HG03439 (cell line): Measurements from ENCODE around the gene RAB11FIP4.
"Not testable (repeated sequence)": the region's sequence is repeated elsewhere in the genome, so short reads cannot be mapped to it uniquely, and the experiment has no call there.

ENCODE experiments used
- ATAC-seq: cut with Tn5 transposase; IDR thresholded peaks from one replicate; pipeline ENCODE4 v1.9.1; 2021; ENCODE audit warnings: mild to moderate bottlenecking, moderate library complexity; ENCODE audit not compliant: unreplicated experiment

The RAB11FIP4 gene

GRCh38 chr17:31431852-31432658 is 40.6 kb downstream of the RAB11FIP4 start:
- no peak for ATAC-seq

GRCh38 chr17:31433091-31433790 is 41.8 kb downstream of the RAB11FIP4 start:
- no peak for ATAC-seq

GRCh38 chr17:31433811-31434726 is 42.6 kb downstream of the RAB11FIP4 start:
- no peak for ATAC-seq

- ATAC-seq, result no peak
Observed at GRCh38 chr17:31434727-31435050, 43.2 kb downstream of the RAB11FIP4 start.

GRCh38 chr17:31435581-31435980 is 44.1 kb downstream of the RAB11FIP4 start:
- no peak for ATAC-seq

GRCh38 chr17:31437720-31438400 is 46.4 kb downstream of the RAB11FIP4 start:
- no peak for ATAC-seq

GRCh38 chr17:31439716-31440115 is 48.2 kb downstream of the RAB11FIP4 start:
- ATAC-seq, result no peak

- no peak for ATAC-seq
Observed at GRCh38 chr17:31442276-31442675, 50.8 kb downstream of the RAB11FIP4 start.

GRCh38 chr17:31442856-31443255 is 51.4 kb downstream of the RAB11FIP4 start:
- ATAC-seq, result not testable (repeated sequence)

- ATAC-seq, result no peak
Observed at GRCh38 chr17:31443386-31443785, 51.9 kb downstream of the RAB11FIP4 start.

GRCh38 chr17:31444026-31444425 is 52.6 kb downstream of the RAB11FIP4 start:
- ATAC-seq, result no peak

GRCh38 chr17:31446195-31446967 is 54.9 kb downstream of the RAB11FIP4 start:
- no peak for ATAC-seq

GRCh38 chr17:31448467-31449077 is 57.1 kb downstream of the RAB11FIP4 start:
- ATAC-seq, result no peak

GRCh38 chr17:31449111-31449510 is 57.6 kb downstream of the RAB11FIP4 start:
- ATAC-seq, result no peak

- no peak for ATAC-seq
Observed at GRCh38 chr17:31449746-31450145, 58.3 kb downstream of the RAB11FIP4 start.

- no peak for ATAC-seq
Observed at GRCh38 chr17:31452101-31452500, 60.6 kb downstream of the RAB11FIP4 start.

GRCh38 chr17:31452561-31453110 is 61.2 kb downstream of the RAB11FIP4 start:
- ATAC-seq, result no peak

- no peak for ATAC-seq
Observed at GRCh38 chr17:31453896-31454295, 62.4 kb downstream of the RAB11FIP4 start.

GRCh38 chr17:31456814-31457213 is 65.3 kb downstream of the RAB11FIP4 start:
- ATAC-seq, result no peak
